HepG2 (cell line): ENCODE results near the gene PRKACA. TPM values are rescaled to one million over a fixed set of nuclear protein-coding genes. Genes with fewer than 3 reads are reported as not detected.

Experiments used
- ATAC-seq: fragments of 200-7000 bp; cut with Tn5 transposase; 3 replicates; pipeline ENCODE4 v1.9.1; 2020; ENCODE audit warnings: mild to moderate bottlenecking, moderate library complexity
- BruUV-seq: library from RNA; stranded (reverse); fragments of 400-500 nt; replicated peaks from 2 replicates; lab custom pipeline; 2021; lab: Mats Ljungman, UMichigan
- CTCF ChIA-PET: fragments of 300-600 bp; formaldehyde crosslinking; extraction: SDS; loops from one replicate; lab custom pipeline; 2021; ENCODE audit warnings: low total read pairs, inconsistent platforms, low intra/inter-chr PET ratio; lab: Yijun Ruan, JAX
- POLR2A ChIA-PET: fragments of 350-600 bp; sonication (Branson Sonifier 250); formaldehyde crosslinking; loops from one replicate; lab custom pipeline; 2020; ENCODE audit warnings: antibody characterized with exemption, inconsistent platforms; lab: Yijun Ruan, JAX
- DNase-seq: peaks from one replicate; pipeline ENCODE4 v3.0.0-alpha.2; 2015; ENCODE audit warnings: low spot score
- FAIRE-seq: peaks from 3 replicates; lab custom pipeline; 2011; peaks lifted over from hg19 to GRCh38; lab: Jason Lieb, UNC
- H2AFZ ChIP-seq: one replicate; pipeline ENCODE4 v1.6.1; 2011; ENCODE audit warnings: low read length, inconsistent platforms
- H3K27ac ChIP-seq: fragments of 300-600 bp; 3 replicates; pipeline ENCODE4 v1.8.0; 2011; ENCODE audit warnings: mixed run types, mild to moderate bottlenecking, mixed read lengths, low read length, inconsistent platforms; ENCODE audit not compliant: insufficient read depth; ENCODE audit errors: extremely low read length
- H3K27me3 ChIP-seq, 2 experiments: fragments of 200-600 bp in 1 of 2; 2 replicates in 1 of 2; 3 replicates in 1 of 2; pipeline versions ENCODE4 v1.6.0 to v1.8.0; 2011; ENCODE audit warnings: low read length in 2 of 2, mild to moderate bottlenecking in 2 of 2, moderate library complexity in 2 of 2, inconsistent platforms in 1 of 2; ENCODE audit not compliant: insufficient read depth in 2 of 2, control insufficient read depth in 1 of 2
- H3K36me3 ChIP-seq, 2 experiments: fragments of 200-600 bp in 1 of 2; replicated peaks in 1 of 2; 2 replicates in 1 of 2; 3 replicates in 1 of 2; pipeline versions ENCODE4 v1.5.1 to v1.8.0; 2011; ENCODE audit warnings: low read length in 2 of 2, inconsistent platforms in 1 of 2; ENCODE audit not compliant: insufficient read depth in 2 of 2, control insufficient read depth in 1 of 2
- H3K4me1 ChIP-seq: 2 replicates; pipeline ENCODE4 v1.5.1; 2012; ENCODE audit warnings: low read length, inconsistent platforms; ENCODE audit not compliant: insufficient read depth
- H3K4me2 ChIP-seq: 2 replicates; pipeline ENCODE4 v1.6.0; 2011; ENCODE audit warnings: low read depth, low read length, inconsistent platforms
- H3K4me3 ChIP-seq, 3 experiments: fragments of 200-600 bp in 1 of 3; sonication (generic), shearing (Covaris generic) in 1 of 3; replicated peaks in 1 of 3; 2 replicates each; pipeline ENCODE4 v1.5.1; 2011 to 2016; ENCODE audit warnings: low read length in 3 of 3, inconsistent platforms in 2 of 3, low read depth in 2 of 3, mild to moderate bottlenecking in 2 of 3, control low read depth in 1 of 3, mixed read lengths in 1 of 3; ENCODE audit not compliant: insufficient read depth in 1 of 3
- H3K79me2 ChIP-seq: one replicate; pipeline ENCODE4 v1.6.1; 2011; ENCODE audit warnings: low read length, inconsistent platforms; ENCODE audit not compliant: insufficient read depth
- H3K9ac ChIP-seq: 2 replicates; pipeline ENCODE4 v1.6.0; 2011; ENCODE audit warnings: mild to moderate bottlenecking, low read depth, low read length, inconsistent platforms; ENCODE audit not compliant: insufficient read depth
- H3K9me3 ChIP-seq: 2 replicates; pipeline ENCODE4 v1.5.1; 2012; ENCODE audit warnings: mild to moderate bottlenecking, low read length
- H4K20me1 ChIP-seq: 2 replicates; pipeline ENCODE4 v1.6.0; 2011; ENCODE audit warnings: inconsistent platforms, mild to moderate bottlenecking, low read length, moderate library complexity; ENCODE audit not compliant: insufficient read depth
- CENPT ChIP-seq: sonication (generic); formaldehyde crosslinking; IDR thresholded peaks from 2 replicates; pipeline ENCODE4 v1.8.0; 2022; ENCODE audit warnings: low read depth, mild to moderate bottlenecking, moderate library complexity, missing genetic modification reagents
- FIP1L1 ChIP-seq: fragments of 200-400 bp; formaldehyde crosslinking; IDR thresholded peaks from 2 replicates; pipeline ENCODE4 v1.6.1; 2018; ENCODE audit warnings: low read depth, mild to moderate bottlenecking, low read length, moderate library complexity, borderline replicate concordance; ENCODE audit not compliant: insufficient read depth
- RARA ChIP-seq: IDR thresholded peaks from 2 replicates; pipeline ENCODE4 v1.6.1; 2016; ENCODE audit warnings: missing genetic modification reagents, missing compliant biosample characterization
- RNF2 ChIP-seq: fragments of 450-650 bp; conservative IDR thresholded peaks from 2 replicates; pipeline ENCODE4 v1.6.1; 2016; ENCODE audit warnings: low read depth
- SIX1 ChIP-seq: sonication (generic); formaldehyde crosslinking; IDR thresholded peaks from 2 replicates; pipeline ENCODE4 v1.4.0; 2020; ENCODE audit warnings: missing genetic modification reagents, borderline replicate concordance
- ZSCAN22 ChIP-seq: sonication (generic); formaldehyde crosslinking; IDR thresholded peaks from 2 replicates; pipeline ENCODE4 v1.4.0; 2020; ENCODE audit warnings: mild to moderate bottlenecking, missing genetic modification reagents
- WGBS: methylation state at CpG from one replicate; pipeline ENCODE4 v1.1.6; 2017; ENCODE audit warnings: low lambda C conversion rate; 5-methylcytosine and 5-hydroxymethylcytosine counted together
- in situ Hi-C: cut with HindIII; loops from 2 replicates; pipeline ENCODE4 v1.10.0; 2017; ENCODE audit warnings: low pct_unique_long_range_greater_than_20kb; ENCODE audit not compliant: extremely low pct_ligation_motif_present
- intact Hi-C: fragments of 100-400 bp; cut with micrococcal nuclease; formaldehyde crosslinking; loops from one replicate; pipeline ENCODE4 v1.10.0; 2022; ENCODE audit not compliant: unreplicated experiment
- polyA plus RNA-seq, 8 experiments: library from polyadenylated mRNA; depleted of rRNA in 3 of 8; stranded (reverse) in 7 of 8; unstranded in 1 of 8; fragments of >200 nt; fragmentation: Illumina TruSeq in 4 of 8; extraction: Trizol in 4 of 8; gene quantifications; 2 replicates each; pipeline versions ENCODE4 v1.2.1 to v1.2.3, GENCODE V29; 2011 to 2016; ENCODE audit warnings: low read depth in 4 of 8, missing spikeins in 1 of 8, mixed read lengths in 1 of 8; ENCODE audit not compliant: insufficient read depth in 1 of 8
- total RNA-seq, 5 experiments: library from RNA; depleted of rRNA; stranded (reverse); fragments of >200 nt; fragmentation: Illumina TruSeq; extraction: Trizol; gene quantifications; 2 replicates each; pipeline ENCODE4 v1.2.3, GENCODE V29; 2016; ENCODE audit warnings: low read depth in 1 of 5
- TF ChIP-seq, protein P1 (sequence below): sonication (generic); formaldehyde crosslinking; IDR thresholded peaks from one replicate; pipeline ENCODE4 v1.5.1; 2020; ENCODE audit warnings: mild to moderate bottlenecking, missing genetic modification reagents; ENCODE audit errors: not compliant biosample characterization
- TF ChIP-seq, protein P2 (sequence below): sonication (generic); formaldehyde crosslinking; IDR thresholded peaks from 2 replicates; pipeline ENCODE4 v1.5.1; 2020; ENCODE audit warnings: missing genetic modification reagents, mild to moderate bottlenecking, borderline replicate concordance
- TF ChIP-seq, protein P3 (sequence below): sonication (generic); formaldehyde crosslinking; IDR thresholded peaks from 2 replicates; pipeline ENCODE4 v1.8.1; 2023; ENCODE audit warnings: mild to moderate bottlenecking, missing genetic modification reagents

Gene PRKACA
- total and polyA plus RNA-seq, 2 of the 13 experiments (the other 11 are each of a cell fraction or from before 2014, with no cell fraction given): 11.0 to 18.2 TPM

DNA sequence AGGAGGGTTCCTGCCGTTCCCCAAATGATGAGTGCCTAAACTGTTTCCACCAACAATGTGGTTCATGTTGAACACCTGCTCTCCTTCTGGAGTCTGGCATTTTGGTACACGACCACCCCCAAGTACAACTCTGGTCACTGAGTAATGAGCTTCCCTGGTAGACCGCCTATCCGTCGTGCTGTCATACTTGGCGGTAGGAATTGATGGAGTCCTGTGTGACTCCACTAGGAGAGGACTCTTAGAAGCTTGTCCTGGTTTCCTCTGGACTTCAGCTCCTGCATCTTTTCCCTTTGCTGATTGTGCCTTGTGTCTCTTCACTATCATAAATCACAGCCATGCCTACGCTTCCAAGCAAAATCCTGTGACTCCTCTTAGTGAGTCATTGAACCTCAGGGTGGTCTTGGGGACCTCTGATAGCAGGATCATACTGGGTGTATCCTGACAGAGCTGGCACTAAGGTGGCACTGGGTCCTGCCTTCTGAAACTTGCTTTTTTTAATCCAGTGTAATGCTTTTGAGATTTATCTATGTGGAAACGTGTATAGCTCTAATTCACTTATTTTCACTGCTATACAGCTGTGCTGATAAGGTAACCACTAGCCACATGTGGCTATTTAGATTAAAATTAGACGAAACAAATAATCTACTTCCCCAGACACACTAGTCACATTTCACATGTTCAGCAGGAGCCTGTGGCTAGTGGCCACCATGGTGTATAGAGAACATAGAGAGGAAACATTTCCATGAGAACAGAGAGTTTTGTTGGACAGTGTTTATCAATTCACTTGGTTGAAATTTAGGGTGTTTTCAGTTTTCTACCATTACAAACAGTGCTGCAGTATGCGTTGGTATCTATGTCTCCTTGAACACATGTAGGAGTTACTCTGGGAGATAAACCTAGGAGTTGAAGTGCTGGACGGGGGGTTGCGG lies 25.0 kb upstream of the PRKACA start (continued):
- TF ChIP-seq, protein P1, sequence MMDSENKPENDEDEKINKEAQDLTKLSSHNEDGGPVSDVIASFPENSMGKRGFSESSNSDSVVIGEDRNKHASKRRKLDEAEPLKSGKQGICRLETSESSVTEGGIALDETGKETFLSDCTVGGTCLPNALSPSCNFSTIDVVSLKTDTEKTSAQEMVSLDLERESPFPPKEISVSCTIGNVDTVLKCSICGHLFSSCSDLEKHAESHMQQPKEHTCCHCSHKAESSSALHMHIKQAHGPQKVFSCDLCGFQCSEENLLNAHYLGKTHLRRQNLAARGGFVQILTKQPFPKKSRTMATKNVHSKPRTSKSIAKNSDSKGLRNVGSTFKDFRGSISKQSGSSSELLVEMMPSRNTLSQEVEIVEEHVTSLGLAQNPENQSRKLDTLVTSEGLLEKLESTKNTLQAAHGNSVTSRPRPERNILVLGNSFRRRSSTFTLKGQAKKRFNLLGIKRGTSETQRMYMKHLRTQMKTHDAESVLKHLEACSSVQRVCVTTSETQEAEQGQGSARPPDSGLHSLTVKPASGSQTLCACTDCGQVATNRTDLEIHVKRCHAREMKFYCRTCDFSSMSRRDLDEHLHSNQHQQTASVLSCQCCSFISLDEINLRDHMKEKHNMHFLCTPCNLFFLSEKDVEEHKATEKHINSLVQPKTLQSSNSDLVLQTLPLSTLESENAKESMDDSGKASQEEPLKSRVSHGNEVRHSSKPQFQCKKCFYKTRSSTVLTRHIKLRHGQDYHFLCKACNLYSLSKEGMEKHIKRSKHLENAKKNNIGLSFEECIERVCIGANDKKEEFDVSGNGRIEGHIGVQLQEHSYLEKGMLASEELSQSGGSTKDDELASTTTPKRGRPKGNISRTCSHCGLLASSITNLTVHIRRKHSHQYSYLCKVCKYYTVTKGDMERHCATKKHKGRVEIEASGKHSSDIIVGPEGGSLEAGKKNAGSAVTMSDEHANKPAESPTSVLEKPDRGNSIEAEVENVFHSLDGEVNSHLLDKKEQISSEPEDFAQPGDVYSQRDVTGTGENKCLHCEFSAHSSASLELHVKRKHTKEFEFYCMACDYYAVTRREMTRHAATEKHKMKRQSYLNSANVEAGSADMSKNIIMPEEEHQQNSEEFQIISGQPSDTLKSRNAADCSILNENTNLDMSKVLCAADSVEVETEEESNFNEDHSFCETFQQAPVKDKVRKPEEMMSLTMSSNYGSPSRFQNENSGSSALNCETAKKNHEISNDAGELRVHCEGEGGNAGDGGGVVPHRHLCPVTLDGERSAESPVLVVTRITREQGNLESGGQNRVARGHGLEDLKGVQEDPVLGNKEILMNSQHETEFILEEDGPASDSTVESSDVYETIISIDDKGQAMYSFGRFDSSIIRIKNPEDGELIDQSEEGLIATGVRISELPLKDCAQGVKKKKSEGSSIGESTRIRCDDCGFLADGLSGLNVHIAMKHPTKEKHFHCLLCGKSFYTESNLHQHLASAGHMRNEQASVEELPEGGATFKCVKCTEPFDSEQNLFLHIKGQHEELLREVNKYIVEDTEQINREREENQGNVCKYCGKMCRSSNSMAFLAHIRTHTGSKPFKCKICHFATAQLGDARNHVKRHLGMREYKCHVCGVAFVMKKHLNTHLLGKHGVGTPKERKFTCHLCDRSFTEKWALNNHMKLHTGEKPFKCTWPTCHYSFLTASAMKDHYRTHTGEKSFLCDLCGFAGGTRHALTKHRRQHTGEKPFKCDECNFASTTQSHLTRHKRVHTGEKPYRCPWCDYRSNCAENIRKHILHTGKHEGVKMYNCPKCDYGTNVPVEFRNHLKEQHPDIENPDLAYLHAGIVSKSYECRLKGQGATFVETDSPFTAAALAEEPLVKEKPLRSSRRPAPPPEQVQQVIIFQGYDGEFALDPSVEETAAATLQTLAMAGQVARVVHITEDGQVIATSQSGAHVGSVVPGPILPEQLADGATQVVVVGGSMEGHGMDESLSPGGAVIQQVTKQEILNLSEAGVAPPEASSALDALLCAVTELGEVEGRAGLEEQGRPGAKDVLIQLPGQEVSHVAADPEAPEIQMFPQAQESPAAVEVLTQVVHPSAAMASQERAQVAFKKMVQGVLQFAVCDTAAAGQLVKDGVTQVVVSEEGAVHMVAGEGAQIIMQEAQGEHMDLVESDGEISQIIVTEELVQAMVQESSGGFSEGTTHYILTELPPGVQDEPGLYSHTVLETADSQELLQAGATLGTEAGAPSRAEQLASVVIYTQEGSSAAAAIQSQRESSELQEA (CRISPR knock-in tag): no peak
- TF ChIP-seq CENPT: no peak

DNA sequence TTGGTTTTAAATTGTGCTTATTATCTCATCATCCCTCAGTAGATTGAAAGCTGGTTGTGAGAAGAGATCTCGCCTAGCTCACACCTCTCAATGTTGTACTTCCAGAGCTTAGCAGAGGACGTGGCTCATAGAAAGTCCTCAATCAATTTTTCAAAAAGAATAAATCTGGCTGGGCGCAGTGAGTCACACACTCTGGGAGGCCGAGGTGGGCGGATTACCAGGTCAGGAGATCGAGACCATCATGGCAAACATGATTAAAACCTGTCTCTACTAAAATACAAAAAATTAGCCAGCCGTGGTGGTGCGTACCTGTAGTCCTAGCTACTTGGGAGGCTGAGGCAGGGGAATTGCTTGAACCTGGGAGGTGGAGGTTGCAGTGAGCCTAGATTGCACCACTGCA lies 23.5 kb upstream of the PRKACA start:
- Histone ChIP-seq H3K36me3 (no peaks in the 10 kb centered on the region), H4K20me1 (no peaks in the 10 kb centered on the region), H3K79me2 (no peaks in the 10 kb centered on the region), H3K27me3 (no peaks in the 10 kb centered on the region), H3K27ac (no peak overlapping the region), H2AFZ (no peak overlapping the region), H3K9me3 (no peaks in the 10 kb centered on the region), H3K4me2 (no peak overlapping the region), H3K4me3 (no peak overlapping the region), H3K9ac (no peak overlapping the region), H3K4me1 (peaks cover 26% of the 10 kb centered on the region)
- POLR2A ChIA-PET: no interaction called here
- no peak for DNase-seq
- intact Hi-C loops (no loop called here), in situ Hi-C loops (no loop called here)
- ATAC-seq: no peak
- FAIRE-seq: no peak
- no TSS peak for BruUV-seq
- CTCF ChIA-PET: no interaction called here
- WGBS: 93% methylated on average over 8 of the region's 8 CpGs
- TF ChIP-seq RNF2 (no peak), FIP1L1 (no peak), ZSCAN22 (CRISPR knock-in tag) (no peak), RARA (no peak), SIX1 (CRISPR knock-in tag) (no peak)
- TF ChIP-seq, protein P2, sequence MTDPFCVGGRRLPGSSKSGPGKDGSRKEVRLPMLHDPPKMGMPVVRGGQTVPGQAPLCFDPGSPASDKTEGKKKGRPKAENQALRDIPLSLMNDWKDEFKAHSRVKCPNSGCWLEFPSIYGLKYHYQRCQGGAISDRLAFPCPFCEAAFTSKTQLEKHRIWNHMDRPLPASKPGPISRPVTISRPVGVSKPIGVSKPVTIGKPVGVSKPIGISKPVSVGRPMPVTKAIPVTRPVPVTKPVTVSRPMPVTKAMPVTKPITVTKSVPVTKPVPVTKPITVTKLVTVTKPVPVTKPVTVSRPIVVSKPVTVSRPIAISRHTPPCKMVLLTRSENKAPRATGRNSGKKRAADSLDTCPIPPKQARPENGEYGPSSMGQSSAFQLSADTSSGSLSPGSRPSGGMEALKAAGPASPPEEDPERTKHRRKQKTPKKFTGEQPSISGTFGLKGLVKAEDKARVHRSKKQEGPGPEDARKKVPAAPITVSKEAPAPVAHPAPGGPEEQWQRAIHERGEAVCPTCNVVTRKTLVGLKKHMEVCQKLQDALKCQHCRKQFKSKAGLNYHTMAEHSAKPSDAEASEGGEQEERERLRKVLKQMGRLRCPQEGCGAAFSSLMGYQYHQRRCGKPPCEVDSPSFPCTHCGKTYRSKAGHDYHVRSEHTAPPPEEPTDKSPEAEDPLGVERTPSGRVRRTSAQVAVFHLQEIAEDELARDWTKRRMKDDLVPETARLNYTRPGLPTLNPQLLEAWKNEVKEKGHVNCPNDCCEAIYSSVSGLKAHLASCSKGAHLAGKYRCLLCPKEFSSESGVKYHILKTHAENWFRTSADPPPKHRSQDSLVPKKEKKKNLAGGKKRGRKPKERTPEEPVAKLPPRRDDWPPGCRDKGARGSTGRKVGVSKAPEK (CRISPR knock-in tag): no peak
- TF ChIP-seq, protein P3, sequence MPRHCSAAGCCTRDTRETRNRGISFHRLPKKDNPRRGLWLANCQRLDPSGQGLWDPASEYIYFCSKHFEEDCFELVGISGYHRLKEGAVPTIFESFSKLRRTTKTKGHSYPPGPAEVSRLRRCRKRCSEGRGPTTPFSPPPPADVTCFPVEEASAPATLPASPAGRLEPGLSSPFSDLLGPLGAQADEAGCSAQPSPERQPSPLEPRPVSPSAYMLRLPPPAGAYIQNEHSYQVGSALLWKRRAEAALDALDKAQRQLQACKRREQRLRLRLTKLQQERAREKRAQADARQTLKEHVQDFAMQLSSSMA (CRISPR knock-in tag): no peak
